ENCODE results near the gene PTPN21. TPM values are rescaled to one million over a fixed set of nuclear protein-coding genes. Genes with fewer than 3 reads are reported as not detected.

Gene PTPN21
- total RNA-seq, 1 experiment from 2014 or later = 27.7 TPM

GRCh38 chr14:88559852-88560251 is 5.0 kb upstream of the PTPN21 start:
- intact Hi-C loops (cut with micrococcal nuclease; ENCODE audit: unreplicated experiment) = loop anchor here (1.0 to 5.0 kb wide), 6 partner anchors 68 to 613 kb away; partner anchors contain the start of gene SPATA7
- no peaks in the 10 kb centered on the region for H3K27me3 ChIP-seq (replicated peaks; ENCODE audit: control insufficient read depth, insufficient read depth, low read length)
- peak; percentile 53 to 62 for TF ChIP-seq CTCF (IDR thresholded peaks at IDR 0.05; ENCODE audit: insufficient read depth in 1 of 2, low read depth in 1 of 2, low read length in 1 of 2, severe bottlenecking in 1 of 2, unreplicated experiment in 1 of 2)
- H3K4me3 Mint-ChIP-seq (ENCODE audit: unreplicated experiment) = no peak overlapping the region
- DNase-seq = peak in 1 of 2 experiments; percentile 49
- no peaks in the 10 kb centered on the region for H3K9me3 ChIP-seq
- POLR2A ChIA-PET = no interaction called here
- peaks cover 19% of the 10 kb centered on the region for H3K4me1 Mint-ChIP-seq (ENCODE audit: low read depth, unreplicated experiment)
- CTCF ChIA-PET = interaction anchor here (0.6 to 1.3 kb wide), 20 partner anchors 17 to 1246 kb away, joined by 3 to 11 read pairs (median 4); no protein-coding TSS in a partner anchor
- H3K9me3 Mint-ChIP-seq (ENCODE audit: unreplicated experiment) = no peaks in the 10 kb centered on the region
- H3K27me3 Mint-ChIP-seq (ENCODE audit: insufficient read depth, unreplicated experiment) = no peaks in the 10 kb centered on the region
- peaks cover 8% of the 10 kb centered on the region for H3K36me3 Mint-ChIP-seq (ENCODE audit: insufficient read depth, unreplicated experiment)
- H3K27ac Mint-ChIP-seq (ENCODE audit: unreplicated experiment) = no peak overlapping the region
- peaks cover 22% of the 10 kb centered on the region for H3K4me1 ChIP-seq
- no peak overlapping the region for H3K4me3 ChIP-seq (ENCODE audit: low read depth, low read length)
- no TSS peak for BruUV-seq (replicated peaks)
- no peaks in the 10 kb centered on the region for H3K36me3 ChIP-seq (ENCODE audit: control insufficient read depth, insufficient read depth, low read length)

DNA sequence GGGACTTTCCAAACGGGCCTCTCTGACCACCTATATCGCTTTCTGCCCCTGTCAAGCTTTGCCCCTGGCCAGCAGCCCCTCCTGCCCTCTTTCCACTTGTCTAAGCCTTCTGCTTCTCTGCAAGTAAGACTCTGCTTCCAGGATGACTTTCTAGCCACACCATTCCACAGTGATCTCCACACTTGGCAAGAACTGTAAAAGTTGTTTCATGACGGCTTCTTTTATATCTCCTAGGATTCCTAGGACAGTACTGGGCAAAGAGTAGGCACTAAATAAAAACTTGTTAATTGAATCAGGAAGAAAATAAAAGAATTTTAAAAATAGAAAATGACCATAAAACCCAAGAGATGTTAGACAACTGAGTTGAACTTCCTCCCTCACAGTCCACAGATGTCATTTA is 1.8 kb upstream of the PTPN21 start:
- no peaks in the 10 kb centered on the region for H3K9me3 Mint-ChIP-seq (ENCODE audit: unreplicated experiment)
- no TSS peak for BruUV-seq (replicated peaks)
- Histone ChIP-seq H3K4me1 (peaks cover 23% of the 10 kb centered on the region), H3K4me3 (ENCODE audit: low read depth, low read length) (no peak overlapping the region), H3K36me3 (ENCODE audit: control insufficient read depth, insufficient read depth, low read length) (no peaks in the 10 kb centered on the region), H3K27me3 (replicated peaks; ENCODE audit: control insufficient read depth, insufficient read depth, low read length) (no peaks in the 10 kb centered on the region), H3K9me3 (no peaks in the 10 kb centered on the region)
- H3K4me1 Mint-ChIP-seq (ENCODE audit: low read depth, unreplicated experiment) = peaks cover 12% of the 10 kb centered on the region
- intact Hi-C loops (cut with micrococcal nuclease; ENCODE audit: unreplicated experiment) = no loop called here
- H3K4me3 Mint-ChIP-seq (ENCODE audit: unreplicated experiment) = no peak overlapping the region
- DNase-seq = no peak
- ChIA-PET POLR2A (no interaction called here), CTCF (no interaction called here)
- H3K36me3 Mint-ChIP-seq (ENCODE audit: insufficient read depth, unreplicated experiment) = peaks cover 6% of the 10 kb centered on the region
- no peak overlapping the region for H3K27ac Mint-ChIP-seq (ENCODE audit: unreplicated experiment)
- no peak for TF ChIP-seq CTCF (IDR thresholded peaks at IDR 0.05; ENCODE audit: insufficient read depth in 1 of 2, low read depth in 1 of 2, low read length in 1 of 2, severe bottlenecking in 1 of 2, unreplicated experiment in 1 of 2)
- no peaks in the 10 kb centered on the region for H3K27me3 Mint-ChIP-seq (ENCODE audit: insufficient read depth, unreplicated experiment)

DNA sequence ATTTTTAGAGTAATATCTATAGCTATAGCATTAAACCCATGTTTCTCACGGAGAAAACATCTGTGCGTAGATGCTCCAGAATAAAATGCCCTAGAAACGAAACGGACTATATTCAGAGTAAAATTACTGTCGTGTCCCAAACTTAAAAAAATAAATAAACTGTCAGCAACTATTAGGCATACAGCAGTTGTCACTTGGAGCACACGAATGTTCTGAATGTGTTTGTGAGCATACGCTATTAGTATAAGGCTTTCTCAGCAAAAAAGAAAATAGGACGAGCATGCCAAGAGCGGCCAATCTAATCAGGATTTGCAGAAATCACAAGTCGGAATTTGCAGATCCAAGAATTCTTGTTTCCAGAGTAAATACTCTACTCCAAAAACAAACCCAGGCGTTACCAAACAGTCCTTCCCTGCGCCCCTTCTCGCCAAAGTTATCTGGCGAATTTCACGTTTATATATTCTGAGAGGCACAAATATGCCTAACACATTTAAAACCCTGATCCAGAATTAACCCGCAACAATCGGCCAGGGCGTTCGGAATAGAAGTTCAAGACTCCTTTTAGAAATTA is 836 bp downstream of the PTPN21 start:
- H3K27ac Mint-ChIP-seq (ENCODE audit: unreplicated experiment) = peak overlapping the region; percentile 83
- Histone ChIP-seq H3K4me3 (ENCODE audit: low read depth, low read length) (peak overlapping the region; percentile 71), H3K27me3 (replicated peaks; ENCODE audit: control insufficient read depth, insufficient read depth, low read length) (no peaks in the 10 kb centered on the region), H3K36me3 (ENCODE audit: control insufficient read depth, insufficient read depth, low read length) (no peaks in the 10 kb centered on the region), H3K9me3 (no peaks in the 10 kb centered on the region), H3K4me1 (peaks cover 29% of the 10 kb centered on the region)
- H3K36me3 Mint-ChIP-seq (ENCODE audit: insufficient read depth, unreplicated experiment) = peaks cover 15% of the 10 kb centered on the region
- H3K4me3 Mint-ChIP-seq (ENCODE audit: unreplicated experiment) = peak overlapping the region; percentile 85
- ChIA-PET POLR2A (no interaction called here), CTCF (no interaction called here)
- DNase-seq = no peak
- H3K27me3 Mint-ChIP-seq (ENCODE audit: insufficient read depth, unreplicated experiment) = no peaks in the 10 kb centered on the region
- BruUV-seq (replicated peaks) = TSS peak; percentile 57
- TF ChIP-seq CTCF (IDR thresholded peaks at IDR 0.05; ENCODE audit: insufficient read depth in 1 of 2, low read depth in 1 of 2, low read length in 1 of 2, severe bottlenecking in 1 of 2, unreplicated experiment in 1 of 2) = no peak
- no peaks in the 10 kb centered on the region for H3K9me3 Mint-ChIP-seq (ENCODE audit: unreplicated experiment)
- intact Hi-C loops (cut with micrococcal nuclease; ENCODE audit: unreplicated experiment) = loop anchor here (2.0 kb wide), 2 partner anchors 19 to 37 kb away; no protein-coding TSS in a partner anchor
- peaks cover 15% of the 10 kb centered on the region for H3K4me1 Mint-ChIP-seq (ENCODE audit: low read depth, unreplicated experiment)

Data from Caco-2 (cell line).